Lung (tissue), 12 donors: ENCODE results near the gene SMG6. TPM values are rescaled to one million over a fixed set of nuclear protein-coding genes. Genes with fewer than 3 reads are reported as not detected.

ENCODE experiments used
- ATAC-seq: fragments of 200-7000 bp; cut with Tn5 transposase; one replicate; pipeline ENCODE4 v1.9.1; 2020; ENCODE audit warnings: moderate number of reproducible peaks; ENCODE audit not compliant: insufficient read depth, low FRiP score
- DNase-seq, 3 donors: peaks; one replicate each; pipeline ENCODE4 v3.0.0-alpha.2; 2013 to 2017
- H3K27ac ChIP-seq, 2 donors: one replicate each; pipeline ENCODE4 v1.5.1; 2013; ENCODE audit warnings: mild to moderate bottlenecking in 2 of 2, moderate library complexity in 2 of 2, control low read depth in 1 of 2, inconsistent platforms in 1 of 2, low read depth in 1 of 2, low read length in 1 of 2
- H3K27me3 ChIP-seq, 3 donors: one replicate each; pipeline ENCODE4 v1.5.1; 2013; ENCODE audit warnings: low read length in 2 of 3; ENCODE audit not compliant: control insufficient read depth in 3 of 3, insufficient read depth in 3 of 3
- H3K36me3 ChIP-seq, 4 donors: one replicate each; pipeline ENCODE4 v1.5.1; 2013; ENCODE audit warnings: low read length in 4 of 4, mild to moderate bottlenecking in 1 of 4, moderate library complexity in 1 of 4; ENCODE audit not compliant: control insufficient read depth in 4 of 4, insufficient read depth in 4 of 4
- H3K4me1 ChIP-seq, 5 donors: one replicate each; pipeline ENCODE4 v1.5.1; 2013; ENCODE audit warnings: low read length in 5 of 5, mild to moderate bottlenecking in 2 of 5, moderate library complexity in 1 of 5; ENCODE audit not compliant: control insufficient read depth in 5 of 5, insufficient read depth in 5 of 5
- H3K4me3 ChIP-seq: one replicate; pipeline ENCODE4 v1.5.1; 2013; ENCODE audit warnings: mild to moderate bottlenecking, control low read depth, moderate library complexity
- H3K9ac ChIP-seq, 2 donors: one replicate each; pipeline ENCODE4 v1.5.1; 2013; ENCODE audit warnings: low read length in 2 of 2, control low read depth in 1 of 2; ENCODE audit not compliant: insufficient read depth in 1 of 2
- H3K9me3 ChIP-seq, 4 donors: one replicate each; pipeline ENCODE4 v1.5.1; 2013; ENCODE audit warnings: low read length in 3 of 4, mild to moderate bottlenecking in 1 of 4, moderate library complexity in 1 of 4; ENCODE audit not compliant: control insufficient read depth in 4 of 4, insufficient read depth in 3 of 4
- CTCF ChIP-seq: IDR thresholded peaks from 2 replicates; pipeline ENCODE4 v1.5.1; 2012; ENCODE audit warnings: mild to moderate bottlenecking; ENCODE audit errors: control extremely low read depth, extremely low read depth
- whole genome bisulfite sequencing, 2 donors: extraction: QIAGEN DNeasy Blood & Tissue Kit; methylation state at CpG; one replicate each; pipeline ENCODE4 v1.1.7; 2013; 5-methylcytosine and 5-hydroxymethylcytosine counted together
- polyA plus RNA-seq, 2 donors: library from polyadenylated mRNA; stranded (reverse); fragments of 200-250 nt; gene quantifications; one replicate each; pipeline ENCODE4 v1.2.1, GENCODE V29; 2013
- total RNA-seq, 2 donors: library from RNA; depleted of rRNA in 1 of 2; stranded (reverse); fragments of >200 nt in 1 of 2; gene quantifications; one replicate each; pipeline ENCODE4 v1.2.1, GENCODE V29; 2014 to 2021
- donor health status: control.
- donor health status: control.
- donor health status: Bipolar disorder and iron deficiency.
- donor health status: healthy.
- donor health status: DM: yes; HTN: yes; CAD: no.

Gene SMG6
- total and polyA plus RNA-seq, 4 donors: 17.6 to 45.1 (median 28.9) TPM

- Histone ChIP-seq H3K36me3 (peaks cover 0 to 2% (median 0%) of the 10 kb centered on the region in 4 donors), H3K4me3 (no peak overlapping the region), H3K27ac (peak overlapping the region in 1 of 2 donors; percentile 67), H3K9ac (no peak overlapping the region), H3K4me1 (peaks cover 0 to 43% (median 28%) of the 10 kb centered on the region in 5 donors), H3K9me3 (no peaks in the 10 kb centered on the region), H3K27me3 (no peaks in the 10 kb centered on the region)
- no peak for TF ChIP-seq CTCF
- ATAC-seq (peak; percentile 47), DNase-seq (peak in 2 of 3 donors; percentile 67 to 79)
- 72 to 86% methylated on average over 5 of the region's 5 CpGs for WGBS, 2 donors
Measured at GRCh38 chr17:2093349-2093748, 210.2 kb downstream of the SMG6 start.

GRCh38 chr17:2092253-2092652 is 211.3 kb downstream of the SMG6 start:
- no peak for TF ChIP-seq CTCF
- H3K9ac ChIP-seq: peak overlapping the region in 1 of 2 donors; percentile 2
- peaks cover 0 to 2% (median 0%) of the 10 kb centered on the region in 4 donors for H3K36me3 ChIP-seq
- H3K9me3 ChIP-seq: no peaks in the 10 kb centered on the region
- H3K27me3 ChIP-seq: no peaks in the 10 kb centered on the region
- 69 to 83% methylated on average over 4 of the region's 4 CpGs for WGBS, 2 donors
- no peak for ATAC-seq
- DNase-seq: no peak
- peaks cover 2 to 54% (median 36%) of the 10 kb centered on the region in 5 donors for H3K4me1 ChIP-seq
- H3K4me3 ChIP-seq: no peak overlapping the region
- H3K27ac ChIP-seq: no peak overlapping the region

- TF ChIP-seq CTCF: no peak
- no peaks in the 10 kb centered on the region for H3K27me3 ChIP-seq
- ATAC-seq (no peak), DNase-seq (peak; percentile 91 to 95 (median 94))
- H3K9ac ChIP-seq: peak overlapping the region in 1 of 2 donors; percentile 50
- peak overlapping the region; percentile 25 to 35 for H3K27ac ChIP-seq
- no peaks in the 10 kb centered on the region for H3K9me3 ChIP-seq
- H3K4me1 ChIP-seq: peaks cover 9 to 64% (median 39%) of the 10 kb centered on the region in 5 donors
- H3K36me3 ChIP-seq: peaks cover 0 to 2% (median 0%) of the 10 kb centered on the region in 4 donors
- WGBS, 2 donors: 46 to 49% methylated on average over 2 of the region's 2 CpGs
- no peak overlapping the region for H3K4me3 ChIP-seq
Measured at GRCh38 chr17:2090804-2091534, 212.6 kb downstream of the SMG6 start.
